Peyer's patch (tissue), 4 donors: ENCODE data around the gene MSI2. TPM values are rescaled to one million over a fixed set of nuclear protein-coding genes. Genes with fewer than 3 reads are reported as not detected.

ENCODE experiments used
- DNase-seq, 3 donors: peaks; one replicate each; pipeline ENCODE4 v3.0.0-alpha.2; 2017 to 2019
- H3K27ac ChIP-seq, 4 donors: fragments of 200-600 bp; sonication (generic); one replicate each; pipeline ENCODE4 v1.5.1; 2016 to 2019
- H3K27me3 ChIP-seq, 2 donors: fragments of 200-600 bp; sonication (generic); one replicate each; pipeline ENCODE4 v1.5.1; 2019
- H3K36me3 ChIP-seq, 3 donors: fragments of 200-600 bp; sonication (generic); one replicate each; pipeline ENCODE4 v1.5.1; 2016 to 2019
- H3K4me1 ChIP-seq, 4 donors: fragments of 200-600 bp; sonication (generic); one replicate each; pipeline ENCODE4 v1.5.1; 2016 to 2019
- H3K4me3 ChIP-seq, 4 donors: fragments of 200-600 bp; sonication (generic); 1 replicate in 3 of 4; 2 replicates in 1 of 4; pipeline ENCODE4 v1.5.1; 2016 to 2019; ENCODE audit warnings: mild to moderate bottlenecking in 1 of 4
- H3K9me3 ChIP-seq, 4 donors: fragments of 200-600 bp; sonication (generic); one replicate each; pipeline ENCODE4 v1.5.1; 2016 to 2019; ENCODE audit warnings: mild to moderate bottlenecking in 1 of 4
- POLR2A ChIP-seq, 2 donors: fragments of 450-650 bp; IDR thresholded peaks; one replicate each; pipeline ENCODE4 v1.5.1; 2017; ENCODE audit warnings: antibody characterized with exemption in 2 of 2, mild to moderate bottlenecking in 2 of 2, moderate library complexity in 2 of 2
- total RNA-seq, 4 donors: library from RNA; depleted of rRNA; stranded (reverse); fragments of >200 nt; gene quantifications; one replicate each; pipeline ENCODE4 v1.1.0, GENCODE V29; 2016
- TF ChIP-seq, protein P1 (sequence below), 6 experiments: fragments of 450-650 bp in 4 of 6; fragments of 200-600 bp in 2 of 6; sonication (generic) in 1 of 6; IDR thresholded peaks; one replicate each; pipeline ENCODE4 v1.5.1; 2017 to 2019; ENCODE audit warnings: antibody characterized with exemption in 6 of 6, mild to moderate bottlenecking in 3 of 6, moderate library complexity in 1 of 6

Gene MSI2
- total RNA-seq, 4 donors from 2014 or later, result 25.9 to 39.0 (median 29.2) TPM

DNA sequence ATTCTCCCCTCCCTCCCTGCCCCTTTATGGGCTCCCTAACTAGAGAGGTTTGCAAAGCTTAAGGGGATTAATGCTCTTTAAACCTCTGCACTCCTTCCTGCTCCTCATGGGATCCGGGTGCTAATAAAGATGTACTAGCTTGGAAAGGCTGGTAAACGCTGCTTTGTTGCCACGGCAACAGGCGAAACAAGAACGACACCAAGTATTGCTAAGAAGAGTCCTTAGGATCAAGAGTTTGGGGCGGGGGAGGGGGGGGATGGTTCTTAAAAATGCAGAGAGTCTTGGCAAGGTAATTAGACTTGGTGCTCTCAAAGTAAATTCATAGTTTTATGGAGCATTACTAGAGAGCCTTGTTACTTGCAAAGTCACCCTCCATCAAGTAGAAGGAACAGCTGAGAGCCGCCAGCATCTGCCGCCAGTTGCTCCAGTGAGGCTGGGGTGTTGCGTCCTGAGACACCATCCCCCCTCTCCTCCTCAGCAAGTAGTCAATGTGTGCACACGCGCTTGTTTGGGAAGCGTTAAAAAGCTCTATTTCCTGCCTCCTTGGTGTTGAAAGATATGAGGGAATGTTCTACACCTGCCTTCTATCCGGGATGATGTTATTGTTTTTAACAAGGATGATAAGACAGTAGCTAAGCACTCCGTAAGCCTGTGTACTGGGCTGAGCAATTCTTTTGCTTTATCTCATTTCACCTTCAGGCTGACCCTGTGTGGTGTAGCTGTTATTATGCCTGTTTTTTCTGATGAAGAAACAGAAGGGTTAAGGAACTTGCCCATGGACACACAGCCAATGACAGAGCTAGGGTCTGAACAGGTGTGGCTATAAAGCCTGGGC, 297.9 kb downstream of the MSI2 start:
- Histone ChIP-seq H3K27me3 (no peaks in the 10 kb centered on the region), H3K36me3 (no peaks in the 10 kb centered on the region), H3K27ac (no peak overlapping the region), H3K4me1 (peaks cover 0 to 10% (median 0%) of the 10 kb centered on the region in 4 donors), H3K4me3 (no peak overlapping the region), H3K9me3 (no peaks in the 10 kb centered on the region)
- no peak for TF ChIP-seq POLR2A (IDR thresholded peaks at IDR 0.05)
- TF ChIP-seq, protein P1, sequence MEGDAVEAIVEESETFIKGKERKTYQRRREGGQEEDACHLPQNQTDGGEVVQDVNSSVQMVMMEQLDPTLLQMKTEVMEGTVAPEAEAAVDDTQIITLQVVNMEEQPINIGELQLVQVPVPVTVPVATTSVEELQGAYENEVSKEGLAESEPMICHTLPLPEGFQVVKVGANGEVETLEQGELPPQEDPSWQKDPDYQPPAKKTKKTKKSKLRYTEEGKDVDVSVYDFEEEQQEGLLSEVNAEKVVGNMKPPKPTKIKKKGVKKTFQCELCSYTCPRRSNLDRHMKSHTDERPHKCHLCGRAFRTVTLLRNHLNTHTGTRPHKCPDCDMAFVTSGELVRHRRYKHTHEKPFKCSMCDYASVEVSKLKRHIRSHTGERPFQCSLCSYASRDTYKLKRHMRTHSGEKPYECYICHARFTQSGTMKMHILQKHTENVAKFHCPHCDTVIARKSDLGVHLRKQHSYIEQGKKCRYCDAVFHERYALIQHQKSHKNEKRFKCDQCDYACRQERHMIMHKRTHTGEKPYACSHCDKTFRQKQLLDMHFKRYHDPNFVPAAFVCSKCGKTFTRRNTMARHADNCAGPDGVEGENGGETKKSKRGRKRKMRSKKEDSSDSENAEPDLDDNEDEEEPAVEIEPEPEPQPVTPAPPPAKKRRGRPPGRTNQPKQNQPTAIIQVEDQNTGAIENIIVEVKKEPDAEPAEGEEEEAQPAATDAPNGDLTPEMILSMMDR (IDR thresholded peaks at IDR 0.05), result no peak
- no peak for DNase-seq

DNA sequence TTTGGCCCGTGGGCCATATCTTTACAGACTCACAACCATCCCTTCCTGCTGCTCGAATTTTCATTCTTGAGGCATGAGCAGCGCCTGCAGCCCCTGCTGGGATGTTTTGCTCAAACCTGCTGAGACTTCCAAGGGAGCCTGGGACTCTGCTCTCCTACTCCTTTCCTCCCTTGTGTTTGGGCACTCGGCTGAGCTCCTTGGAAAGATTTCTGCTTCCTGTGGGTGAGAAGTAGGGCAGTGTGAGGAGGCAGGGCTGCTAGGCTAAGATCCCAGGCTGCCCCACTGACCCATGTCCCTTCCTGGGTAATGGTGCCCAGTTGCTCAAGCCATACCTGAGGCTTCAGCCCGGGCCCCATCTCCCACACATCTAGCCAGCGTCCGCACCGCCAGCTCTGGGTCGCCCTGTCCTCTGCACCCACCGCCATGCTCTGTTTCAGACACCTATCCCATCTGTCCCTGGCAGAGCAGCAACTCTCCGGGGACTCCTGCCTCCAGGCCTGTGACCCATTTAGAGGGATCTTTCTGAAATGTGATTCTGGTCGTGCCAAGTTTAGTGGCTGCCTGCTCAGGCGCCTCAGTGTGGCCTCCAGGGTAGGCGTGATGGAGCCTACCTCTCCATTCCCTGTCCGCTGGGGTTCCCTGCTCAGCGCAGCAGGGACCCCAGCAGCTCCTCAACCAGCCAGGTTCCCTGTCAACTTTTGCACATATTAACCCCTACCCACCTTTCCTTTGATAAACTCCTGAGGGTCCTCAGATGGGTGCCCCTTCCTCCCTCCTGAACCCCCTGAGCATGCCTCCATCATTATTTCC, 298.7 kb downstream of the MSI2 start:
- Histone ChIP-seq H3K27ac (no peak overlapping the region), H3K36me3 (no peaks in the 10 kb centered on the region)

DNA sequence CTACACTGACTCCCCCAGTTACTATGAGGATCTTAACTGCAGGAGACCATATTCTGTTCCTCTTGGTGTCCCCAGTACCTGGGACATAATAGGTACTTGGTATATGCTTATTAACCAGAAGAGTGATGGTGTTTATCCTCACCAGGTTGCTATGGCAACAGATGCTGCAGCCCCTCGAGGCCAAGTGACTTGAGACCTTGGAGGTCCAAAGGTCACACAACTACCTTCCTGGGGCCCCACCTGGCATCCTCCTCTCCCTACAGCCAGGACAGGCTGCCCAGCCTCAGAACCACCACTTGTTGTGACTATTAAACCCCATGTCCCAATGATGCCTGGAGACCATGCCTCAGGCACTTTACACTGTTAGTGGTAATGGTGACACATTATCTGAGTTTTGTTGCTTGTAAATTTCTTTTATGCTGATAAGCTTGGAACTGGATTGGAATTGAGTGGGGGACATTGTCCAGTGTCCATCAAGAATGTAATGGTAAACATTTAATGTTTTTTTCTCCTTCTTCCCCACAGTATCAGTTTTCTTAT, 299.4 kb downstream of the MSI2 start:
- no peaks in the 10 kb centered on the region for H3K36me3 ChIP-seq
- no peak overlapping the region for H3K27ac ChIP-seq
- DNase-seq, result no peak
- no peaks in the 10 kb centered on the region for H3K9me3 ChIP-seq
- H3K4me1 ChIP-seq, result peaks cover 0 to 10% (median 0%) of the 10 kb centered on the region in 4 donors
- H3K4me3 ChIP-seq, result no peak overlapping the region
- no peak for TF ChIP-seq POLR2A (IDR thresholded peaks at IDR 0.05)
- TF ChIP-seq, protein P1 (IDR thresholded peaks at IDR 0.05), result no peak
- no peaks in the 10 kb centered on the region for H3K27me3 ChIP-seq

More for the DNA sequence above, 298.7 kb downstream of the MSI2 start:
- TF ChIP-seq, protein P1 (IDR thresholded peaks at IDR 0.05), result no peak
- no peak for TF ChIP-seq POLR2A (IDR thresholded peaks at IDR 0.05)
- H3K9me3 ChIP-seq, result no peaks in the 10 kb centered on the region
- H3K4me1 ChIP-seq, result peaks cover 0 to 10% (median 0%) of the 10 kb centered on the region in 4 donors
- no peak overlapping the region for H3K4me3 ChIP-seq
- DNase-seq, result no peak
- no peaks in the 10 kb centered on the region for H3K27me3 ChIP-seq

DNA sequence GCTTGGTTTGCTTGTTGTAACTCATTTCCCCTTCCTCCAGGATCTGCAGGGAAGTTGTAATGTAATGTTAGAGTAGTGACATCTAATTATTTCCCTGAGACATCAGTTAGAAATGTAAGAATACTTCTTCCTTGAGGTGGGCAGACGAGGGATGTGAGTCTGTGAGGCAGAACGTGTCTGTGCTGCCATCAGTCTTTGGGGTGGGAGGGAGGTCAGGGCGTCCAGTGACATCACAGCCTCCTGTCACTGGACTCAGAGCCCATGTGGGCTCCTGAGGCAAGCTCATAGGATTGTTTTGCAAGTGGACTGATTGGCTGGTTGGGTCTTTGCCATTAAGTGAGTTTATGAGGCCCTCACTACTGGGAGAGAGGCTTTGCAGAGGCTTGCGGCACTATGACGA, 300.0 kb downstream of the MSI2 start:
- Histone ChIP-seq H3K9me3 (no peaks in the 10 kb centered on the region), H3K27ac (no peak overlapping the region), H3K4me3 (no peak overlapping the region), H3K4me1 (peaks cover 0 to 6% (median 0%) of the 10 kb centered on the region in 4 donors), H3K36me3 (no peaks in the 10 kb centered on the region), H3K27me3 (no peaks in the 10 kb centered on the region)
- no peak for DNase-seq
- TF ChIP-seq, protein P1 (IDR thresholded peaks at IDR 0.05), result no peak
- no peak for TF ChIP-seq POLR2A (IDR thresholded peaks at IDR 0.05)

DNA sequence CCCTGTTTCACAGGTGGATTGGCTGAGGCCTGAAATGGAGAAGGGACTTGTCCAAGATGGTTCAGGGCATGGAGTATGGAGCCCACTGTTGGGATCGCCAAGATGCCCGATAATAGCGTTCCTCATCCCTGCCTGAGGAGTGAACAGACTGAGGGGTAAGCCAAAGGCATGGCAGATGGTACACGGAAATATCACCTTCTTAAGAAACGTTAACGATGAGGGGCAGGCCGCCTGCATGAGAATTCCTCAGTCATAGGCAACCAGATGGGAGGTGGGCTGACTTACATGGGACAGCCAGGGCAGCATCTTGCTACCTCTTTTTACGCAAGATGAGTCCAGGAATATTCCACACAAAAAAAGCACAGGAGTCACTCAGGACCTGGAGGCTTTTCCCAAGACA, 300.7 kb downstream of the MSI2 start:
- no peaks in the 10 kb centered on the region for H3K9me3 ChIP-seq
- DNase-seq, result no peak
- no peaks in the 10 kb centered on the region for H3K27me3 ChIP-seq
- H3K27ac ChIP-seq, result no peak overlapping the region
- TF ChIP-seq, protein P1 (IDR thresholded peaks at IDR 0.05), result no peak
- no peak for TF ChIP-seq POLR2A (IDR thresholded peaks at IDR 0.05)
- H3K4me3 ChIP-seq, result no peak overlapping the region
- peaks cover 0 to 3% (median 0%) of the 10 kb centered on the region in 4 donors for H3K4me1 ChIP-seq
- no peaks in the 10 kb centered on the region for H3K36me3 ChIP-seq
